Kidney epithelial cell (primary cell): ENCODE data around the gene ATMIN. TPM values are rescaled to one million over a fixed set of nuclear protein-coding genes. Genes with fewer than 3 reads are reported as not detected.

ENCODE experiments used
- DNase-seq: peaks from one replicate; pipeline ENCODE4 v3.0.0-alpha.2; 2010; ENCODE audit warnings: low read depth
- H3K27me3 ChIP-seq: 2 replicates; pipeline ENCODE4 v1.6.0; 2011; ENCODE audit warnings: low read length; ENCODE audit not compliant: control insufficient read depth, insufficient read depth
- H3K36me3 ChIP-seq: 2 replicates; pipeline ENCODE4 v1.5.1; 2011; ENCODE audit warnings: low read length; ENCODE audit not compliant: control insufficient read depth, insufficient read depth
- H3K4me3 ChIP-seq: 2 replicates; pipeline ENCODE4 v1.5.1; 2011; ENCODE audit warnings: low read depth, mild to moderate bottlenecking, control low read depth, low read length
- CTCF ChIP-seq: IDR thresholded peaks from 2 replicates; pipeline ENCODE4 v1.5.1; 2011; ENCODE audit warnings: mild to moderate bottlenecking, moderate library complexity, low read length, control low read depth, inconsistent platforms; ENCODE audit not compliant: insufficient read depth, poor library complexity, severe bottlenecking
- total RNA-seq: library from RNA; depleted of rRNA; stranded (reverse); fragments of >200 nt; gene quantifications from 2 replicates; pipeline ENCODE4 v1.2.3, GENCODE V29; 2015

ATMIN gene
- total RNA-seq, 1 donor from 2014 or later: 43.5 TPM

GRCh38 chr16:81006813-81007695 lies 28.6 kb upstream of the ATMIN start, which contains the start of the genes CENPN and CMC2:
CENPN (plus strand) TSS chr16:81007214; CDS start chr16:81011940, 4,726 bp downstream.
CMC2 (minus strand) TSS chr16:81006885; CDS start chr16:80997394, 9,491 bp downstream.
- Histone ChIP-seq H3K36me3 (no peaks in the 10 kb centered on the region), H3K27me3 (no peaks in the 10 kb centered on the region), H3K4me3 (peak within 1 kb of the TSS; percentile 66)
- no peak for TF ChIP-seq CTCF
- peak; percentile 94 for DNase-seq

- H3K4me3 ChIP-seq: peak overlapping the region; percentile 66
- H3K27me3 ChIP-seq: no peaks in the 10 kb centered on the region
- no peaks in the 10 kb centered on the region for H3K36me3 ChIP-seq
- TF ChIP-seq CTCF: no peak
- no peak for DNase-seq
Observed at GRCh38 chr16:81008505-81008789, 27.2 kb upstream of the ATMIN start.

- Histone ChIP-seq H3K4me3 (no peak overlapping the region), H3K27me3 (no peaks in the 10 kb centered on the region), H3K36me3 (no peaks in the 10 kb centered on the region)
- no peak for TF ChIP-seq CTCF
- DNase-seq: no peak
Observed at GRCh38 chr16:81012974-81013373, 22.7 kb upstream of the ATMIN start.

- no peaks in the 10 kb centered on the region for H3K27me3 ChIP-seq
- H3K4me3 ChIP-seq: no peak overlapping the region
- no peak for TF ChIP-seq CTCF
- H3K36me3 ChIP-seq: no peaks in the 10 kb centered on the region
- no peak for DNase-seq
Observed at GRCh38 chr16:81014672-81015071, 21.0 kb upstream of the ATMIN start.

GRCh38 chr16:81018496-81018895 lies 17.1 kb upstream of the ATMIN start:
- DNase-seq: no peak
- H3K36me3 ChIP-seq: no peaks in the 10 kb centered on the region
- H3K27me3 ChIP-seq: no peaks in the 10 kb centered on the region
- no peak overlapping the region for H3K4me3 ChIP-seq
- no peak for TF ChIP-seq CTCF

GRCh38 chr16:81026429-81026828 lies 9.2 kb upstream of the ATMIN start:
- no peaks in the 10 kb centered on the region for H3K27me3 ChIP-seq
- H3K36me3 ChIP-seq: no peaks in the 10 kb centered on the region
- TF ChIP-seq CTCF: no peak
- H3K4me3 ChIP-seq: no peak overlapping the region
- no peak for DNase-seq
